Measurements from ENCODE around the gene VANGL2.

Gene VANGL2

DNA sequence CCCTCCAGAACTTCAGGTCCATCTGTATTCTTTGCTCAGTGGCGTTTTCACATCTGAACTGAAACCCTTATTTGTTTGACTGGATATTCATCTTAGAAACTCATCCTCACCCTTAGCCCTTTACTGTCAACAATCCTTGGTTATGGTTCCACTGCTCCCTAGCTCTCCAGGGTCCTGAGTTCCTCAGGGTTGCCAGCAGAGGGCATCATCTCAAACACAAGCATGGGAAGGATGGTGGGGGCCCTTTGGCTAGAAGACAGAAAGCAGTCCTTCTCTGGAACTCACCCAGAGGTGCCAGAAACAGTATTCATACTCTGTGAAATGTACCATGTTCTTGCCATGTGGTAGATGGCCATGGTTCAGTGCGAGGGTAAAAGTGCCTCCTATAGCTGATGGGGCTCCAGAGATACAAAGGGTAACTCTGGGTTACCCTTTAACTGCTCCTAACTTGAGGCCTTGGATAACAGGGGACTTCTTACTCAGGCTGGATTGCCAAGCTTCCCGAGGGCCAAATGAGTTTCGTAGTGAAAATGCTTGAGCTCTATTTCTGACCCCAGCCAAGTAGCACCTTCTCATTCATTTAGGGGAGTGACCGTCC lies 45.9 kb upstream of the VANGL2 start:
- no peaks in the 10 kb centered on the region for H4K20me1 ChIP-seq (ENCODE audit: insufficient read depth, low read length)
- no peaks in the 10 kb centered on the region for H3K79me2 ChIP-seq (ENCODE audit: insufficient read depth, low read length)
- TF ChIP-seq EZH2 (IDR thresholded peaks at IDR 0.05; ENCODE audit: borderline replicate concordance, low read length) = no peak
- TF ChIP-seq, protein P1, sequence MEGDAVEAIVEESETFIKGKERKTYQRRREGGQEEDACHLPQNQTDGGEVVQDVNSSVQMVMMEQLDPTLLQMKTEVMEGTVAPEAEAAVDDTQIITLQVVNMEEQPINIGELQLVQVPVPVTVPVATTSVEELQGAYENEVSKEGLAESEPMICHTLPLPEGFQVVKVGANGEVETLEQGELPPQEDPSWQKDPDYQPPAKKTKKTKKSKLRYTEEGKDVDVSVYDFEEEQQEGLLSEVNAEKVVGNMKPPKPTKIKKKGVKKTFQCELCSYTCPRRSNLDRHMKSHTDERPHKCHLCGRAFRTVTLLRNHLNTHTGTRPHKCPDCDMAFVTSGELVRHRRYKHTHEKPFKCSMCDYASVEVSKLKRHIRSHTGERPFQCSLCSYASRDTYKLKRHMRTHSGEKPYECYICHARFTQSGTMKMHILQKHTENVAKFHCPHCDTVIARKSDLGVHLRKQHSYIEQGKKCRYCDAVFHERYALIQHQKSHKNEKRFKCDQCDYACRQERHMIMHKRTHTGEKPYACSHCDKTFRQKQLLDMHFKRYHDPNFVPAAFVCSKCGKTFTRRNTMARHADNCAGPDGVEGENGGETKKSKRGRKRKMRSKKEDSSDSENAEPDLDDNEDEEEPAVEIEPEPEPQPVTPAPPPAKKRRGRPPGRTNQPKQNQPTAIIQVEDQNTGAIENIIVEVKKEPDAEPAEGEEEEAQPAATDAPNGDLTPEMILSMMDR (IDR thresholded peaks at IDR 0.05; ENCODE audit: low read length) = peak; percentile 66
- H3F3A ChIP-seq (ENCODE audit: insufficient read depth, low read length) = no peaks in the 10 kb centered on the region
- H3K36me3 ChIP-seq (ENCODE audit: insufficient read depth, low read length) = peaks cover 92% of the 10 kb centered on the region
- no peaks in the 10 kb centered on the region for H3K27me3 ChIP-seq (ENCODE audit: insufficient read depth, low read length)
- no peaks in the 10 kb centered on the region for H3K9me3 ChIP-seq (ENCODE audit: low read length)
- no peak overlapping the region for H3K27ac ChIP-seq (ENCODE audit: low read depth, low read length, poor library complexity, severe bottlenecking)
- H3K4me1 ChIP-seq (ENCODE audit: insufficient read depth, low read length, severe bottlenecking) = no peaks in the 10 kb centered on the region
- H2AFZ ChIP-seq (ENCODE audit: low read length) = no peak overlapping the region
- no peak overlapping the region for H3K4me2 ChIP-seq (ENCODE audit: low read length)
- no peak overlapping the region for H3K4me3 ChIP-seq (ENCODE audit: low read depth, low read length, poor library complexity, severe bottlenecking)
- H3K9ac ChIP-seq (ENCODE audit: low read length) = no peak overlapping the region
- no peaks in the 10 kb centered on the region for H3K9me2 ChIP-seq (ENCODE audit: low read depth, low read length)

DNA sequence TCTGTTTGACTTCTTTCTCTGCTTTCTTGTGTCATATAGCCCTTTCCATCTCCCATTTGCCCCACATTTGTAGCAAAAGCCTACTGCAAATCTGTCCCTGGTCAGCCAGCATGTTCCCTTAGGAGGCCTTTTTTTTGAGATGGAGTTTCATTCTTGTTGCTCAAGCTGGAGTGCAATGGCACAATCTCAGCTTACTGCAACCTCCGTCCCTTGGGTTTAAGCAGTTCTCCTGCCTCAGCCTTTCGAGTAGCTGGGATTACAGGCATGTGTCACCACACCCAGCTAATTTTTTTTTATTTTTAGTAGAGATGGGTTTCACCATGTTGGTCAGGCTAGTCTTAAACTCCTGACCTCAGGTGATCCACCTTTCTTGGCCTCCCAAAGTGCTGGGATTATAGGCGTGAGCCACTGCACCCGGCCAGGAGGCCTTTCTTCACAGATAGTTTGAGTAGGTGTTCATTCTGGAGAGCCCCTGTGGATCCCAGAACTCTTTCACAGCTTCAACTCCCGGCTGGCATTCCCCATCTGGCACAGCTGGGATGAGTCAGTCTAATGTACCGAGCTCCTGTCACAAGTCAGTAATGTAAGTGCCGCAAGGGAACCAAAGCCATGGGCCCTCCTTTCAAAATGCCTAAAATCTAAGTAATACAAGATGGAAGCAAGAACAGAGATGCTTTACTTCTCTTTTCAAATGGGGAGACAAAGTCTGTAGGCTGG lies 42.9 kb upstream of the VANGL2 start:
- H3K9ac ChIP-seq (ENCODE audit: low read length) = no peak overlapping the region
- no peaks in the 10 kb centered on the region for H3K27me3 ChIP-seq (ENCODE audit: insufficient read depth, low read length)
- H3K9me2 ChIP-seq (ENCODE audit: low read depth, low read length) = no peaks in the 10 kb centered on the region
- H3K27ac ChIP-seq (ENCODE audit: low read depth, low read length, poor library complexity, severe bottlenecking) = no peak overlapping the region
- H3K36me3 ChIP-seq (ENCODE audit: insufficient read depth, low read length) = peaks cover 85% of the 10 kb centered on the region
- no peaks in the 10 kb centered on the region for H4K20me1 ChIP-seq (ENCODE audit: insufficient read depth, low read length)
- H3F3A ChIP-seq (ENCODE audit: insufficient read depth, low read length) = no peaks in the 10 kb centered on the region
- no peaks in the 10 kb centered on the region for H3K4me1 ChIP-seq (ENCODE audit: insufficient read depth, low read length, severe bottlenecking)
- no peak overlapping the region for H3K4me3 ChIP-seq (ENCODE audit: low read depth, low read length, poor library complexity, severe bottlenecking)
- no peak overlapping the region for H2AFZ ChIP-seq (ENCODE audit: low read length)
- no peak overlapping the region for H3K4me2 ChIP-seq (ENCODE audit: low read length)
- no peak for TF ChIP-seq EZH2 (IDR thresholded peaks at IDR 0.05; ENCODE audit: borderline replicate concordance, low read length)
- TF ChIP-seq, protein P1 (IDR thresholded peaks at IDR 0.05; ENCODE audit: low read length) = no peak
- no peaks in the 10 kb centered on the region for H3K9me3 ChIP-seq (ENCODE audit: low read length)
- H3K79me2 ChIP-seq (ENCODE audit: insufficient read depth, low read length) = no peaks in the 10 kb centered on the region

DNA sequence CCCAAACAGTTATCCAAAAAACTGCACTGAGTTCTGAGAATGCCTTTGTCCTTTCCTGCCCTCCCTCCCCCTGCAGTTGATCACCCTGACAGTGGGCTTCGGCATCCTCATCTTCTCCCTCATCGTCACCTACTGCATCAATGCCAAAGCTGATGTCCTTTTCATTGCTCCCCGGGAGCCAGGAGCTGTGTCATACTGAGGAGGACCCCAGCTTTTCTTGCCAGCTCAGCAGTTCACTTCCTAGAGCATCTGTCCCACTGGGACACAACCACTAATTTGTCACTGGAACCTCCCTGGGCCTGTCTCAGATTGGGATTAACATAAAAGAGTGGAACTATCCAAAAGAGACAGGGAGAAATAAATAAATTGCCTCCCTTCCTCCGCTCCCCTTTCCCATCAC lies 42.3 kb upstream of the VANGL2 start:
- H3F3A ChIP-seq (ENCODE audit: insufficient read depth, low read length) = no peaks in the 10 kb centered on the region
- no peak overlapping the region for H3K9ac ChIP-seq (ENCODE audit: low read length)
- no peaks in the 10 kb centered on the region for H3K4me1 ChIP-seq (ENCODE audit: insufficient read depth, low read length, severe bottlenecking)
- TF ChIP-seq, protein P1 (IDR thresholded peaks at IDR 0.05; ENCODE audit: low read length) = no peak
- no peak for TF ChIP-seq EZH2 (IDR thresholded peaks at IDR 0.05; ENCODE audit: borderline replicate concordance, low read length)
- no peak overlapping the region for H3K27ac ChIP-seq (ENCODE audit: low read depth, low read length, poor library complexity, severe bottlenecking)
- H3K27me3 ChIP-seq (ENCODE audit: insufficient read depth, low read length) = no peaks in the 10 kb centered on the region
- no peaks in the 10 kb centered on the region for H3K79me2 ChIP-seq (ENCODE audit: insufficient read depth, low read length)
- H2AFZ ChIP-seq (ENCODE audit: low read length) = no peak overlapping the region
- peaks cover 79% of the 10 kb centered on the region for H3K36me3 ChIP-seq (ENCODE audit: insufficient read depth, low read length)
- H4K20me1 ChIP-seq (ENCODE audit: insufficient read depth, low read length) = no peaks in the 10 kb centered on the region
- H3K9me3 ChIP-seq (ENCODE audit: low read length) = no peaks in the 10 kb centered on the region
- no peaks in the 10 kb centered on the region for H3K9me2 ChIP-seq (ENCODE audit: low read depth, low read length)
- no peak overlapping the region for H3K4me2 ChIP-seq (ENCODE audit: low read length)
- no peak overlapping the region for H3K4me3 ChIP-seq (ENCODE audit: low read depth, low read length, poor library complexity, severe bottlenecking)

Measured in OCI-LY1 (cell line).